ENCODE results near the gene TFEB. TPM values are rescaled to one million over a fixed set of nuclear protein-coding genes. Genes with fewer than 3 reads are reported as not detected.

The TFEB gene
- total RNA-seq, 1 donor, result 5.1 TPM

- Histone ChIP-seq H3K27ac (ENCODE audit: low read depth, low read length) (no peak within 1 kb of the TSS), H3K4me1 (ENCODE audit: insufficient read depth, low read length) (peaks cover 17% of the 10 kb centered on the region), H3K9me3 (ENCODE audit: low read depth, low read length) (no peaks in the 10 kb centered on the region), H3K79me2 (ENCODE audit: insufficient read depth, low read length) (peaks cover 7% of the 10 kb centered on the region), H4K20me1 (ENCODE audit: insufficient read depth, low read length) (no peaks in the 10 kb centered on the region), H2AFZ (ENCODE audit: low read length) (peak within 1 kb of the TSS; percentile 89), H3K4me3 (ENCODE audit: insufficient read depth, low read length) (peak within 1 kb of the TSS; percentile 81), H3K4me2 (ENCODE audit: insufficient read depth, low read length) (peak within 1 kb of the TSS; percentile 89), H3K27me3 (ENCODE audit: insufficient read depth, low read length) (no peaks in the 10 kb centered on the region), H3K36me3 (ENCODE audit: insufficient read depth, low read length) (peaks cover 15% of the 10 kb centered on the region)
- no peak for TF ChIP-seq CTCF (IDR thresholded peaks at IDR 0.05; ENCODE audit: extremely low read depth, low read depth, low read length)
- DNase-seq (ENCODE audit: insufficient read length, low spot score, missing footprints), result peak; percentile 93
These were observed 45.4 kb upstream of the TFEB start, which contains the start of gene PRICKLE4 for GRCh38 chr6:41780551-41781365. TSS of gene PRICKLE4 (plus strand) at chr6:41780782. CDS start at chr6:41783474, 2,692 bp downstream.

- H3K27ac ChIP-seq (ENCODE audit: low read depth, low read length), result no peak within 1 kb of the TSS
- peak within 1 kb of the TSS; percentile 89 for H2AFZ ChIP-seq (ENCODE audit: low read length)
- H3K4me1 ChIP-seq (ENCODE audit: insufficient read depth, low read length), result peaks cover 14% of the 10 kb centered on the region
- H3K79me2 ChIP-seq (ENCODE audit: insufficient read depth, low read length), result peaks cover 7% of the 10 kb centered on the region
- TF ChIP-seq CTCF (IDR thresholded peaks at IDR 0.05; ENCODE audit: extremely low read depth, low read depth, low read length), result peak; percentile 70
- no peaks in the 10 kb centered on the region for H3K9me3 ChIP-seq (ENCODE audit: low read depth, low read length)
- peak; percentile 100 for DNase-seq (ENCODE audit: insufficient read length, low spot score, missing footprints)
- peak within 1 kb of the TSS; percentile 81 for H3K4me3 ChIP-seq (ENCODE audit: insufficient read depth, low read length)
- H3K4me2 ChIP-seq (ENCODE audit: insufficient read depth, low read length), result peak within 1 kb of the TSS; percentile 99
- H3K36me3 ChIP-seq (ENCODE audit: insufficient read depth, low read length), result peaks cover 23% of the 10 kb centered on the region
- no peaks in the 10 kb centered on the region for H4K20me1 ChIP-seq (ENCODE audit: insufficient read depth, low read length)
- H3K27me3 ChIP-seq (ENCODE audit: insufficient read depth, low read length), result no peaks in the 10 kb centered on the region
These were observed 44.6 kb upstream of the TFEB start, which contains the start of gene FRS3 for GRCh38 chr6:41779788-41780550. TSS of gene FRS3 (minus strand) at chr6:41779900. CDS start at chr6:41776987, 2,913 bp downstream.

- peak; percentile 90 for DNase-seq (ENCODE audit: insufficient read length, low spot score, missing footprints)
- peak overlapping the region; percentile 84 for H2AFZ ChIP-seq (ENCODE audit: low read length)
- H4K20me1 ChIP-seq (ENCODE audit: insufficient read depth, low read length), result peaks cover 3% of the 10 kb centered on the region
These were observed 43.9 kb upstream of the TFEB start for GRCh38 chr6:41779336-41779735.

More at GRCh38 chr6:41779336-41779735, 43.9 kb upstream of the TFEB start:
- Histone ChIP-seq H3K4me1 (ENCODE audit: insufficient read depth, low read length) (peaks cover 14% of the 10 kb centered on the region), H3K4me2 (ENCODE audit: insufficient read depth, low read length) (peak overlapping the region; percentile 99), H3K27me3 (ENCODE audit: insufficient read depth, low read length) (no peaks in the 10 kb centered on the region), H3K4me3 (ENCODE audit: insufficient read depth, low read length) (peak overlapping the region; percentile 81), H3K79me2 (ENCODE audit: insufficient read depth, low read length) (peaks cover 7% of the 10 kb centered on the region), H3K36me3 (ENCODE audit: insufficient read depth, low read length) (peaks cover 29% of the 10 kb centered on the region), H3K27ac (ENCODE audit: low read depth, low read length) (no peak overlapping the region), H3K9me3 (ENCODE audit: low read depth, low read length) (no peaks in the 10 kb centered on the region)
- TF ChIP-seq CTCF (IDR thresholded peaks at IDR 0.05; ENCODE audit: extremely low read depth, low read depth, low read length), result no peak

Data from osteoblast (primary cell).